ENCODE data around the gene GAK.
"Not testable (repeated sequence)": the region's sequence is repeated elsewhere in the genome, so short reads cannot be mapped to it uniquely, and the experiment has no call there.

The GAK gene

DNA sequence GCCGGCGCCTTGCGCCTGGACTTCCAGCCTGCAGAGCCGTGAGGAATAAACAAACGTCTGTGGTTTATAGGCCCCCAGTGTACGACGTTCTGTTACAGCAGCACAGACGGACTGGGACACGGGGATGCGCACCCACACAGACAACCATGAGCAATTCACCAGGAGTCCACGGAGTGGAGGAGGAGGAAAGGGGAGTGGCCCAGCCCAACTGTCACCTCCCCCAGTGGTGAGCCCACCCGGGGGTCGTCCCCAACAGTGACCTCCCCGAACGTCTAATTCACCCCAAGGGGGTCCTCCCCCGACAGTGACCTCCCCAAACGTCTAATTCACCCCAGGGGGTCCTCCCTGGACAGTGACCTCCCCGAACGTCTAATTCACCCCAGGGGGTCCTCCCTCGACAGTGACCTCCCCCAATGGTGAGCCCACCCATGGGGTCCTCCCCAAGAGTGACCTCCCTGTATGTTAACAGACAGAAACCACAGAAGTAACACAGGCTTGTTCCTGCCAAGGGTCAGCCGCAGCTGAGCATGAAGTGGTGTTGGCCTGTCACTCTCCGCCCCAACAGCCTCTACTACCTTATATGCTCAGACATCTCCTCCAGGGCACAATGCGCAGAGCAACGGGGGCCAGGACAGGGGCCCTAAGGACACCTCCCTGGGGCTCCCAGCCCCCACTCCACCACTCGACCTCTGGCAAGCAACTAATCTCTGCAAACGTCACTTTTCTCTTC is 6.2 kb downstream of the GAK start:
- no peak for DNase-seq

DNA sequence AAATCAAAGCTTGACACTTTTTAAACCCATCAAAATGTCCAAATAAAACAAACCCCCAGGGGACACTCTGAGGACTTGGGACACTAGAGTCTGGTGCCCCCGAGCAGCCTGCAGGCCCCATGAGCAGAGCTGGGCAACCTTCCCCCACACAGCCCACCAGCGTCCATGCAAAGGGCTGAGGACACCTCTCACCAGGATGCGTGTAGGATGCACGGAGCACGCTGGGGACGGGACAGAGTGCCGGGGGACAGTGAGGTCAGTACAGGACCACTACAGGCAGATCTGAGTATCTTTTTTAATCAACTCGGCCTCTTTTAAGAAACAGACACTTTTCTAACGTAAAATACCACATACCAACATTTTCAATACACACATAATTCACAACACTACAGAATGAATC is 6.9 kb downstream of the GAK start:
- no peak for DNase-seq

- DNase-seq, result no peak
These were observed 7.7 kb downstream of the GAK start for GRCh38 chr4:924107-925096.

GRCh38 chr4:921830-922331 is 10.2 kb downstream of the GAK start:
- no peak for DNase-seq

GRCh38 chr4:919004-919680 is 13.0 kb downstream of the GAK start:
- not testable (repeated sequence) for DNase-seq

DNA sequence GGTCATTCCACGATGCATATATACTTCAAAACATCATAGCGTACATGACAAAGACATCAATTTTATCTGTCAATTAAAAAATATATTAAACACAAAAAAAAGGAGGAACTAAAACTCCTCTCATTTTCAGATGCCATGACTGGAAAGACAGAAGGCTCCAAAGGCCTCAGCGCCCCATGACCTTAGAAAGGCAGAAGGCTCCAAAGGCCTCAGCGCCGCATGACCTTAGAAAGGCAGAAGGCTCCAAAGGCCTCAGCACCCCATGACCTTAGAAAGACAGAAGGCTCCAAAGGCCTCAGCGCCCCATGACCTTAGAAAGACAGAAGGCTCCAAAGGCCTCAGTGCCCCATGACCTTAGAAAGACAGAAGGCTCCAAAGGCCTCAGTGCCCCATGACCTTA is 13.5 kb downstream of the GAK start:
- DNase-seq, result not testable (repeated sequence)

DNA sequence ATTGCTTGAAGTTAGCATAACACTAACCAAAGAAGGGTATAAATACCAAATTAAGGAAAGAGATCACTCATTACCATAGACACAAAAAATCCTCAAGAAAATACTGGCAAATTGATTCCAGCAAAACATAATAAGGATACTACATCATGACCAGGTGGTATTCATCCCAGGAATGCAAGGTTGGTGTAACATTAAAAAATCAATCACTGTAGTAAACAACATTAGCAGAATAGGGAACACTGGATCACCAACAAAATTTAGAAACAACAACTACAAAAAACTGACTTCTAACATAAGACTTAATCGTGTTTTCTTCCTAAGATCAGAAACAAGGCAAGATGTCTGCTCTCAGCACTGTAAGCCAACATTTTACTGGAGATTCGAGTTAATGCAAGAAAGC is 14.1 kb downstream of the GAK start:
- no peak for DNase-seq

GRCh38 chr4:917466-917865 is 14.7 kb downstream of the GAK start:
- no peak for DNase-seq

DNA sequence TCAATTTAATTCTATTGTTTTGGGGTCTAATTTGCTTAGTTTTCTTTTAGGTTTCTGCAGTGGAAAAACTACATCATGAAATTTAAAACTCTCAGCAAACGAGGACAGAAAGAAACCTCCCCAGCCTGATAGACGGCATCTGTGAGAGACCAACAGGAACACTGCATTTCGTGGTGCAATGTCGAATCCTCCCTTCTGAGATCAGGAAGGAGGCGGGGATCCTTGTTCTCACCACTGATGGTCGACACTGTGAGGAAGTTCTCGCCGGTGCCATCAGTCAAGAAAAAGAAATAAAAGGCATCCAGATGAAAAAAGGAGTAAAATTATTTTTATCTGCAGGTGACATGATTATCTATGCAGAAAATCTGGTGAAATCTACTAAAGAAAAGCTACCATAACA is 16.5 kb downstream of the GAK start:
- DNase-seq, result no peak

- no peak for DNase-seq
These were observed 17.1 kb downstream of the GAK start for GRCh38 chr4:915041-915474.

DNA sequence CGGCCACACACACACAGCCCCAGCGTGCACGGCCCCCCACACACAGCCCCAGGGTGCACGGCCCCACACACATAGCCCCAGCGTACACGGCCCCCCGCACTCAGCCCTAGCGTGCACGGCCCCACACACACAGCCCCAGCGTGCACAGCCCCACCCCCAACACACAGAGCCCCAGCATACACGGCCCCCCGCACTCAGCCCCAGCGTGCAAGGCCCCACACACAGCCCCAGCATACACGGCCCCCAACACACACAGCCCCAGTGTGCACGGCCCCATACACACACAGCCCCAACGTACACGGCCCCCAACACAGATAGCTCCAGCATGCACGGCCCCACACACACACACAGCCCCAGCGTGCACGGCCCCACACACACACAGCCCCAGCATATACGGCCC is 17.6 kb downstream of the GAK start:
- no peak for DNase-seq

- no peak for DNase-seq
These were observed 18.9 kb downstream of the GAK start for GRCh38 chr4:913280-913618.

GRCh38 chr4:912548-913279 is 19.4 kb downstream of the GAK start:
- DNase-seq, result no peak

DNA sequence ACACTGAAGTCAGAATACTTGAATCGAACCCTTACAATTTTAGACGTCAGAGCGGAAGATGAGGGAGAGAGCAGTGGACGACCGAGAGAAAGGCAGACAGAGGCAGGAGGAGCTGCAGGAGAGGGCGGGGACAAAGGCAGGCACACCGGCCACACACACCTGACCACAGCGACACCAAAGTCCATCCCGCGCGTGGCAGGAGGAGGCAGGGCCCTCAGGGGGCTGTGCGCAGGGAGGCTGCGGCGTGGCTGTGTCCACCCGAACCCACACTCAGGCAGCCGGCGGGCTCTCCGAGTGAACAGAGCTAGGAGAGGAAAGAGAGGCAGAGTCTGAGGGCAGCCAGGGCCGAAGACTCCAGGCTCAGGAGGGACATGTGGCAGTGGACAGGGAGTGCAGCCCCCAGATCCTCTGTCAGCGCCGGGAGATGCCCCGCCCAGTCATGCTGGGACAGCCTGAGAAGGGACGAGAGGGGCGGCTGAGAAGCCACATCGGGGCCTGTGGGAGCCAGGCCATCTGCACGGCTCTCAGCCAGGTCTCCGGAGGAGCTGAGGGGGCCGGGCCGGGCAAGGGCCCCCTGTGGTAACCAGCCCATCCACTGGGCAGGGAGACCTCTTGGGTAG is 20.1 kb downstream of the GAK start:
- DNase-seq, result no peak

GRCh38 chr4:911221-911751 is 20.8 kb downstream of the GAK start:
- no peak for DNase-seq

GRCh38 chr4:910366-911091 is 21.6 kb downstream of the GAK start:
- no peak for DNase-seq

- no peak for DNase-seq
These were observed 22.3 kb downstream of the GAK start for GRCh38 chr4:909821-910220.

DNA sequence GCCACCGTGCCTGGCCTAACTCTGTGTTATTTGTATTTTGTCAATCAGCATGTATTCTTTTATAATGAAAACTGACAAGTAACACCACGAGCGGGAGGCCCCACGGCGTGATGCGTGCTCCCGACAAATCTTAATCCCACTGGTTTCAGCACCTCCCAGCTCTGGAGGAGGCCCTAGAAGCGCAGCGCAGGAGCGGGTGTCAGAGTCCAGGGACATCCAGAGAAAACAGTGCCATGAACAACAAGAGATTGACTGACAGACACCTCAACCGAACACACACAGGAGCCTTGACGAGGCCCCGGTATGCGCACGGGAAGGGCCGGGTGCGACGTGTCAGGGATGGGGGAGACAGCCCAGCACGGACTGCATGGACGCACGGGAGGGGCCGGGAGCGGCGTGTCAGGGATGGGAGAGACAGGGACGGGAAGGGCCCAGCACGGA is 23.0 kb downstream of the GAK start:
- DNase-seq, result no peak

DNA sequence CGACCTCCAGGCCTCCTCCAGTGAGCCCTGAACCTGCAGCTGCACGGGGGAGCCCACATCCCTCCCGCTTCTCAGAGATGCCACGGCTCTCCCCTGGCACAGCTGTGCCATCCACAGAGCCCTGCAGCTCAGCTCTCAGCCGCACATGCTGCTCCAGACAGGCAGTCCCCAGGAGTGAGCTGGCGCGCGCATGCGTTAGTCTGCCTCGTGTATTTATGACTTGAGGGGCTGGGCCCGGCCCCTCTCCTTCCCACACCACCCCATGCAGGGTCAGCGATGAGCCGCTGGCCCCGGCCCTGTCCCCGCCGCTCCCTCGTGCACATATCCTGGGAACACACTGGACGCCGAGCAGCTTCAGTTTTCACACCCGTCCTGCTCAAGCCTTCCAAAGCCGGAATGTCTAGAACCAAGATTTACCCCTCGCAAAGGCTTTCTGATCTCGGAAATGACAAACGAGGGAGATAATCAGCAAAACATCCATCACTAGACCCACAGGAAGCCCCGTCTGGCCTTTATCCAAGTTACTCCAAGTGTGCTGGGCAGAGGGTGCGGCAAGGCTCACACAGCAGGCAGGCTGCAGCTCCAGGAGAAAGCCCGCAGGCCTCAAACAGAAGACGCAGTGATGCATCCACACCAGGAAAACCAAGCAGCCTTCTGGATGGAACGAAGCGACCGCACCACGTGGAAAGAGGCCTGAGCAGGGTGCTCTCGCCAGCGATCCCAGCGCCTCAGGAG is 24.3 kb downstream of the GAK start:
- no peak for DNase-seq

DNA sequence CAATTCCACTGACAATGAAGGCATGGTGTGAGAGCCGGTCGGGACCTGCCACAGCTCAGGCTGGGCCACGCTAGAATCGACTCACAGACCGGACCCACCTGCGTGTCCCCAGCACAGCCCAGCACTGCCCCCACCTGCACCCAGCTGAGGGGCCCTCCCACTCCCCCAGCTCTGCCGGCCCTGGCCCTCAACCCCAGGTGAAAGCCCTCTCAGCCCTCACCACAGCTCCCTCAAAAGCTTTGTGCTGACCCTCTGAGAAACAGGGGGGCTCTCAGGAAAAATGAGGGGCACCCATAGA is 25.1 kb downstream of the GAK start:
- DNase-seq, result no peak

Measured in NCI-H69 (cell line).